SKM-1 (cell line): Measurements from ENCODE around the gene P3H3.

Source experiments
- DNase-seq: peaks from one replicate; lab custom pipeline; 2025; ENCODE audit not compliant: unreplicated experiment; lab: John Stamatoyannopoulos, UW

The P3H3 gene

DNA sequence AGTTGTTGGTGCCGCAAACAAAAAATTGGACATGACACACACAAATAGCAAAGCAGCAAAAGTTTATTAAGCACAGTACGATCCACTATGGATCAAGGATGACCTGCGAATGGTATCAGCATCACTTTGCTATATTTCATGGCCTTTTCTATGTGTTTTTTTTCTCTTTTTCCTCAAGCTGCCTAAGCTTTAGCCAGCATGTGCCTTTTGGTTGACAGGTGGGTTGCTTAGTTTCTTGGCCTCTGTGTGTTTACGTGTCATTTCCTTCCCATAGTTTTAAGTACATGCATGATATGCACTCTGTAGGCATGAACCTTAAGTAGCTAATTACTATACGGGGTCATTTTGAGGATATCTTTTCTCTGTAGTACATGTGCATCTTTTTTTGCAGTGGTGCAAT, 29.1 kb upstream of the P3H3 start:
- DNase-seq = no peak

DNA sequence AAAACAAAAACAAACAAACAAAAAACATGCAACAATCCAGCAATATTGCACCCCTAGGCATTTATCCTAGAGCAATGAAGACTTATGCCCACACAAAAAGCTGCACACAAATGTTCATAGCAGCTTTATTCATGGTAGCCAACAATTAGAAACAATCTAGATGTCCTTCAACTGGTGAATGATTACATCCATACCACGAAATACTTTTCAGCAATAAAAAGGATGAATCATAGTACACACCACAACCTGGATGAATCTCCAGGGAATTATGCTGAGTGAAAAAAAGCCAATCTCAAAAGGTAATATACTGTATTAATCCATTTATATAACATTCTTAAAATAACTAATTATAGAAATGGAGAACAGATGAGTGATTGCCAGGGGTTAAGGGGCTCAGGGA, 21.0 kb upstream of the P3H3 start:
- no peak for DNase-seq

DNA sequence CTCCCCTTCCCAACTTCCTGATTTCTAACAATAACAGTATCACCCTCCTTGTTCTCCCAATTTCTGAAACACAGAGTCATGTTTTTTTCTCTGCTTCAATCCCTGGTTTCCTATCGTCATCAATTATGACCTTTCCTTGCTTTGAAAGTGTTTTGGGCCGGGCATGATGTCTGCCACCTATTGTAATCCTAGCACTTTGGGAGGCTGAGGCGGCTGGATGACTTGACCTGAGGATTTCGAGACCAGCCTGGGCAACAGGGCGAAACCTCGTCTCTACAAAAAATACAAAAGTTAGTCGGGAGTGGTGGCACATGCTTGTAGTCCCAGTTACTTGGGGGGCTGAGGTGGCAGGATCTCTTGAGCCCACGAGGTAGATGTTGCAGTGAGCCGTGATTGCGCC, 19.2 kb upstream of the P3H3 start:
- DNase-seq = no peak

DNA sequence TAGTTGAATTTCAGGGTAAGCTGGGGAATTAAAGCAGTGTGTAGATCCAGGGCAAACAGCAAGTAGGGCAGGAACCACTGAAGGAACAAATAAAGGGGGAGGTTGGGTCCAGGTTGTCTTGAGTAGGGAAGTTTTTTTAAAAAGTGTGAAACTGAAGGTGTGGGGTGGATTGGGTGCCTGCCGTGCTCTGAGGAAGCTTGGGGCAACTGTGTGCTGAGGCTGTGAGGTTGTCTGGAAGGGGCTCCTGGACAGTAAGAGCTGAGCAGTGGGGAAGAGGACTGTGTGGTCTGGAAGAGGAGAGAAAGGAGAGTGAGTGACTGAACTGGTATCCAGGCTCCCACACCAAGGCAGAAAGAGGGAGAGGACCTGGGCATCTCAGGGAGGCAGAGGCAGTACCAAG, 17.4 kb upstream of the P3H3 start:
- DNase-seq = no peak

DNA sequence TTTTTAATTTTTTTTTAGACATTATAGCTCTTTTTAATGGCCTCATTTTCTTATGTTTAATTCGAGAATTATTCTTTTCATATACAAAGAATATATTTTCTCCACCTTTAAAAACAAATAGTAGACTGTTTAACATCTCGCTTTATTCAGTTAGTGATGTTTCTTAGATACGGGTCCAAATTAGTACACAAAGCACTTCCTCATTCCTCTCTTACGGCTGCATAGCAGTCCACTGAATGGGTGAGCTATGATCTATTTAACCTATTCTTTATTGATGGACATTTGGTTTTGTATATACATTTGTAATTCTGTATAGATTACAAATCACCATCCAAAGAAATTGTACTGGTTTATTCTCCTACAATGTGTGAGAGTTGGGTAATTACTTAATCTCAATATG, 14.8 kb upstream of the P3H3 start:
- no peak for DNase-seq

DNA sequence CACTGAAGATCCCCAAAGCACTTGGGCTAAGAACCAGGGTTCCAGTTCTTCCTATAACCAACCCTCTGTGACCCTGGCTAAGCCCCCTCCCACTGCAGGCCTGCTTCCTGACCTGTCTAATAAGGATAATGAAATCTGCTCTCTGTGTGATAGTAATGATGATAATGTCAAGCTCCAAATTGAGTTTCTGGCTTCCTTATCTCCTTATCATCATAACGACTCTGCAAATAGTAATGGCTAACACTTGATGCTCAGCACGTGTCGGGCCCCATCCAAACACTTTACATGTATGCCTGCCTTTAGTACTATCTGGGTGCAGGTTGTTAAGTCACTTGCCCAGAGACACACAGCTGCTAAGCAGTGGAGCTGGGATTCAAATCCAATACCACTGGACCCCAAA, 11.6 kb upstream of the P3H3 start:
- DNase-seq = no peak

DNA sequence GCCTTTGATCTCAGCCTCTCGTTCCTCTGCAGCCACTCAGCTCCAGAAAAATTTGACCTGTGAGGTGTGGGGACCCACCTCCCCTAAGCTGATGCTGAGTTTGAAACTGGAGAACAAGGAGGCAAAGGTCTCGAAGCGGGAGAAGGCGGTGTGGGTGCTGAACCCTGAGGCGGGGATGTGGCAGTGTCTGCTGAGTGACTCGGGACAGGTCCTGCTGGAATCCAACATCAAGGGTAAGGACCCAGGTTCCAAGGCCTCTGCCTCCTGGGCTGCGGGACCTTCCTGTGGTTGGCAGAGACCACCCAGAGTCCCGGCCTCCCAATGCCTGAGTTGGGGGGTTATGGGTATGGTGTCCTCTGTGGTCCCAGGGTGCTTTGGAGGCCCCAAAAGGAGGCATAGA, 11.1 kb upstream of the P3H3 start:
- DNase-seq = no peak

DNA sequence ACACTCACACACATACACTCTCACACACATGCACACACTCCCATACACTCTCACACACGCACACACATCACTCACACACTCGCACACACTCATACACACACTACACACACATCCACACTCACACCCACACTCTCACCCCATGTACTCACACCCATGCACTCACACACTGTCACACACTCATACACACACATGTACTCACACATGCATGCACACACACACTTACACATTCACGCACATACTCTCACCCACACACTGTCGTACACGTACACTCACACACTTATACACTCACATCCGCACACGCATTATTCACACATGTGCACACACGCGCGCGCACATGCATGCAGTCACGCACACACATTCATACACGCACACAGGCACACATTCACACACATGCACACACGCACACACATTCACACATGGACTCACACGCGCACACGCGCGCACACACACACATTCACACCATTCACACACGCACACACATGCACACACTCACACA, 10.5 kb upstream of the P3H3 start:
- no peak for DNase-seq

DNA sequence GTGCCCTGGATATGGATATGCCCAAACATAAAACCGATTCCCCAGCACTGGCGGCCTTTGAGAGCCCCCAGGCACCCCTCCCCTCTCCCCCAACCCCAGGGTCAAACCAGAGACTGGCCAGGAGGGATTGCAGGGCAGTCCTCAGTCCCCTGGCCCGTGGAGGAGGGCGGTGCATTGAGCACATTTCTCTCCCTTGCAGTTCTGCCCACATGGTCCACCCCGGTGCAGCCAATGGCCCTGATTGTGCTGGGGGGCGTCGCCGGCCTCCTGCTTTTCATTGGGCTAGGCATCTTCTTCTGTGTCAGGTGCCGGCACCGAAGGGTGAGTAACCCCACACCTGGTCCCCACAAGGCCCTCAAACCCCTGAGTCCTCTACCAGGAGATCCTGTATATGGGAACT, 10.0 kb upstream of the P3H3 start:
- DNase-seq = no peak

DNA sequence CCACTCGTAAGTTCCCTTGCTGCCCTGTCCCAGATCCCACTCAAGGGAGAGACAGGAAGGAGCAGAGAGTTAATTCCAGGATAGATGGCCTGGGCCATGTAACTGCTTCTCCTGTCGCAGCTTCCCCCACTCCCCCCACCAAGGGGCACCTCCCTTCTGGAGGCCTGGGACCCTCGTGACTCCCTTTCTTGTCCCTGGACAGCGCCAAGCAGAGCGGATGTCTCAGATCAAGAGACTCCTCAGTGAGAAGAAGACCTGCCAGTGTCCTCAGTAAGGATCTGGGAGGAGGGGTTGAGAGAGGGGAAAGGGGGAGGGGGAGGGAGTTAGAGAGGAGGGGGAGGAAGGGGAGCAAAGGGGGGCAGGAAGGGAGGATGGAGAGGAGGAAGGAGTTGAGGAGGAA, 9.6 kb upstream of the P3H3 start:
- DNase-seq = no peak

DNA sequence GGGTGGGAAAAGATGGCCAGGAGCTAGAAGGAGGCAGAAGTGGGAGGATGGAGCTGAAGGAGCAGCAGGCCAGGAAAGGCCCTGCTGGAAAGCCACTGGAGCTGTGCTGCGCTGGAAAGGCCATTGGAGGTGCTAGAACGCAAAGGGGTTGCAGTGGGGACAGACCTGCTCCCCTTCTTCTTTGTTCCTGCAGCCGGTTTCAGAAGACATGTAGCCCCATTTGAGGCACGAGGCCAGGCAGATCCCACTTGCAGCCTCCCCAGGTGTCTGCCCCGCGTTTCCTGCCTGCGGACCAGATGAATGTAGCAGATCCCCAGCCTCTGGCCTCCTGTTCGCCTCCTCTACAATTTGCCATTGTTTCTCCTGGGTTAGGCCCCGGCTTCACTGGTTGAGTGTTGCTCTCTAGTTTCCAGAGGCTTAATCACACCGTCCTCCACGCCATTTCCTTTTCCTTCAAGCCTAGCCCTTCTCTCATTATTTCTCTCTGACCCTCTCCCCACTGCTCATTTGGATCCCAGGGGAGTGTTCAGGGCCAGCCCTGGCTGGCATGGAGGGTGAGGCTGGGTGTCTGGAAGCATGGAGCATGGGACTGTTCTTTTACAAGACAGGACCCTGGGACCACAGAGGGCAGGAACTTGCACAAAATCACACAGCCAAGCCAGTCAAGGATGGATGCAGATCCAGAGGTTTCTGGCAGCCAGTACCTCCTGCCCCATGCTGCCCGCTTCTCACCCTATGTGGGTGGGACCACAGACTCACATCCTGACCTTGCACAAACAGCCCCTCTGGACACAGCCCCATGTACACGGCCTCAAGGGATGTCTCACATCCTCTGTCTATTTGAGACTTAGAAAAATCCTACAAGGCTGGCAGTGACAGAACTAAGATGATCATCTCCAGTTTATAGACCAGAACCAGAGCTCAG, 8.8 kb upstream of the P3H3 start:
- DNase-seq = no peak

DNA sequence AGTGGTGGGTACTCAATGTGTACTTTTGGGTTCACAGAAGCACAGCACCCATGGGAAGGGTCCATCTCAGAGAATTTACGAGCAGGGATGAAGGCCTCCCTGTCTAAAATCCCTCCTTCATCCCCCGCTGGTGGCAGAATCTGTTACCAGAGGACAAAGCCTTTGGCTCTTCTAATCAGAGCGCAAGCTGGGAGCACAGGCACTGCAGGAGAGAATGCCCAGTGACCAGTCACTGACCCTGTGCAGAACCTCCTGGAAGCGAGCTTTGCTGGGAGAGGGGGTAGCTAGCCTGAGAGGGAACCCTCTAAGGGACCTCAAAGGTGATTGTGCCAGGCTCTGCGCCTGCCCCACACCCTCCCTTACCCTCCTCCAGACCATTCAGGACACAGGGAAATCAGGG, 8.0 kb upstream of the P3H3 start:
- DNase-seq = no peak

DNA sequence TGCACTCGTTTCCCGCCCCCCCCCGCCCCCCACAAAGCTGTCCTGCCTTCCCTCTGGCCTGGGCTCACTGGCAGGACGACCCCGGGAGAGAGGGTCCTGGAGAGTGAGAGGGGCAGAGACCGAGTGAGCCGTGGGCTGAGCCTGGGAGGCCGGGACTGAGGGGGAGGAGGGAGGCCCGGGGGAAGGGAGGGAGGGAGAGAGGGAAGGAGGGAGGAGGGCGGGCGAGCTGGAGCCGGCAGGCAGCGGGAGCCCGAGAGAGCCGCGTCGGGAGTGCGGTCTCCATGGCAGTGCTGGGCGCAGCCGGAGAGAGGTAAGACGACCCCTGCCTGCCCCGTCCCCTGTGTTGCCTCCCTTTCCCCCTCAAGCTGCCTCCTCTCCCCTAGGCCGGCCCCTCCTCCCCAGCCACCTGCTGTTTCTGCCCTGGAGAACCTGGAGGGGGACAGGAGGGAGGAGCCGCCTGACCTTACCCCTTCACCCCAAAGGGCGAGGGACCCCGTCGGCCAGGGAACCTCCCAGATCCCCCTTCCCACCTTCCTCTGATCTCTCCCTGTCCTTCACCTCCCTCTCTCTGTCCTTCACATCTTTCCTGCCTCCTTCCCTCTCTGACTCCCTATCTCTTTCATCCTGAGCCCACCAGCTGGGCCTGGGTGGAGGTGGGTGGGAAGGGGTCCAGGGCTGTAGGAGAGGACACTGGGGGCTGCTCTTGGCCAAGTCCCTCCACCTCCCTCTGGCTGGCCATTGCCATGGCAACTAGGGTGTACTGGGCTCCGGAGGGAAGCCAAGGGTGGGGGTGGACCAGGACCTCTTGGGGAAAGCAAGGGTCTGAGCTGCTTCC, 6.4 kb upstream of the P3H3 start, which contains the start of gene GPR162:
TSS of gene GPR162 (plus strand) at position 231 of the 835 bp plus-strand sequence. CDS start 2,078 bp downstream, outside the sequence.
- DNase-seq = no peak

DNA sequence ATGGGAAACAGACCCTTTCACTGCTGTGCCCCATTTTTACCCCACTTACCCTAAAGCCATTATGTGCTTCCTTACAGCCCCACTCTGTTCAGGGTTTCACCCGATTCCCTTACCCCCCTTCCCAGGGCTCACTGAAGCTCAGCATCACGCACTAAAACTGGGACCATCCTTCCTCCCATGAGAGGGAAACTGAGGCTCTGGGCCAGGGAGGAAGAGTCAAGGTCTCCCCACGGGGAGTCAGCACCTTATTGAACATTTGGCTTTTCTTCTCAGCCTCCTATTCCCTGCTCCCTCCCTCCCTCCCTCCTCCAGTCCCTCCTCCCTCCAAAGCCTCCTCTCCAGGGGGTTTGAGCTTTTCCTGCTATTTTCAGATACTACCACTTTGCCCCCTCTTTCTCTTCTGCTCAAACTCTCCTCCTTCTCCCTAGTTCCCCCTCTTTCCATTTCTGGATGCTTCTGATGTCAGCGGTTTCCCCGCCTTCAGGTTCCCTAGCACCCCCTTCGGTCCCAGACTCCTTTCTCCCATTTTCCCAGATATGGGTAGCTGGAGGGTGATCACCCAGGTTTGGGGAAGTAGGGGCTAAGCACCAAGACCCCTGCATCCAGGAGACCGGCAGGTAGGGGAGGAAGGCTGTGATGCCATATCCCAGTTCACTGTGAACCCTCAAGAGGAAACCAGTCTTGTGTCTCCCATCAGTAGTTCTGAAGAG, 5.6 kb upstream of the P3H3 start:
- DNase-seq = no peak

DNA sequence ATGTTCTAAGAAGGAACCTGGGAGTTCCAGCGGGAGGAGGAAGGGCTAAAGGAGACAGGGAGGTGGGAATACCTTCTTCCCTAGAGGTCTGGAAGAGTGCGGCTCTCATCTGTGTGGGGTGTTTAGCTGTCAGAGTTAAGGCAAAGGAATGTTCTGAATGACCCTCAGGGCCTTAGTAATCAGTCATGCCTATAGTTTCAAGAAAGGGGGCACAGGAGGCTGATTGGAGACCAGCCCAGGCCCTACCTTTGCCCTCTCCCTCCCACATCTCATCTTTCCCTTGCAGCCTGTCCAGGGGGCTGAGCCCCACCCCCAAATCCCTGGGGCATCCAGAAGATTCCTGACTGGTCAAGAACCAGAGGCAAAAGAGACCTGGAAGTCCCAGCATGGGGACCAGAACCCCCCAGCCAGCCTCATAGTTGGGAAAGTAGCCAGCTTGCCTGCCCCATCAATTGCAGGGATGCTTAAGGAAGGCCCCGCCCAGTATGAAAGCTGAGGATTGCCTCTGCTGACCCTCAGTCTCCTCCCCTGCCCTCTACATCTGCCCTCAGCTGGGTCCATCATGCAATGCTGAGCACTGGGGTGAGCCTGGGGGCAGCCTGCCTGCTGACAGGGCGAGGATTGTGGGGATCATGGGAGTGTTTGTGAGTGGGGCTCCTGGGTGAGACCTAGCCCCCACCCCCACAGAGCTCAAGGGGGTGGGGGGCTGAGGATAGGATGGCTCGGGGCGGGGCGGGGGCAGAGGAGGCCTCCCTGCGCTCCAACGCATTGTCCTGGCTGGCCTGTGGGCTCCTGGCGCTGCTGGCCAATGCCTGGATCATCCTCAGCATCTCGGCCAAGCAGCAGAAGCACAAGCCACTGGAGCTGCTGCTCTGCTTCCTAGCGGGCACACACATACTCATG, 4.8 kb upstream of the P3H3 start:
- DNase-seq = no peak

DNA sequence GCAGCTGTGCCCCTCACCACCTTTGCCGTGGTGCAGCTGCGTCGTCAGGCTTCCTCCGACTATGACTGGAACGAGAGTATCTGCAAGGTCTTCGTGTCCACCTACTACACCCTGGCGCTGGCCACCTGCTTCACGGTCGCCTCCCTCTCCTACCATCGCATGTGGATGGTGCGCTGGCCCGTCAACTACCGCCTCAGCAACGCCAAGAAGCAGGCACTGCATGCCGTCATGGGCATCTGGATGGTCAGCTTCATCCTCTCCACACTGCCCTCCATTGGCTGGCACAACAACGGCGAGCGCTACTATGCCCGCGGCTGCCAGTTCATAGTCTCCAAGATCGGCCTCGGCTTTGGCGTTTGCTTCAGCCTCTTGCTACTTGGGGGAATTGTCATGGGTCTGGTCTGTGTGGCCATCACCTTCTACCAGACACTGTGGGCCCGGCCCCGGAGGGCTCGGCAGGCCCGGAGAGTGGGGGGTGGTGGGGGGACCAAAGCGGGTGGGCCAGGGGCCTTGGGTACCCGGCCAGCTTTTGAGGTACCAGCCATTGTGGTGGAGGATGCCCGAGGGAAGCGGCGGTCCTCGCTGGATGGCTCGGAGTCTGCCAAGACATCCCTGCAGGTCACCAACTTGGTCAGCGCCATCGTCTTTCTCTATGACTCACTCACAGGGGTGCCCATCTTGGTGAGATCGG, 4.0 kb upstream of the P3H3 start:
- no peak for DNase-seq

DNA sequence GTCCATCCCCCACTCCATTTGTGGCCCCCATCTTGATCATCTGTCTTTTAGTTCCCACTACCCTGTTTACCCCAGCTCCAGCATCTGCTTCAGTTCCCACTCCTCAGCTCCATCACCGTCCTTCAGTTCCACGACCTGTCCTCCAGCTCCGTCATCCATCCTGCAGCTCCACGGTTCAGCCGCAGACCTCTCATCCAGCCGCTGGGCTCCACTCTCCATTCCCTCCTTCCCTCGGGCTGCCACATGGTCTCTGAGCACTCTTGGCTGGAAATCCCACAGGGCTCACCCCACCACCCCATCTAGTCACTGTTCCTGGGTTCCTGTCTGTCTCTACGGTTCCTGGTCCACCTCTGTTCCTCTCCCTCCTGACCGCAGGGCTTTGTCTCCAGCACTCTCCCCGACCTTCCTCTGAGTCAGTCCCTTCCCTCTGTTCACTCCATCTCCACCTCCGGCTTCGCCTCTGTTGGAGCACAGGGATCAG, 3.3 kb upstream of the P3H3 start:
- DNase-seq = no peak

DNA sequence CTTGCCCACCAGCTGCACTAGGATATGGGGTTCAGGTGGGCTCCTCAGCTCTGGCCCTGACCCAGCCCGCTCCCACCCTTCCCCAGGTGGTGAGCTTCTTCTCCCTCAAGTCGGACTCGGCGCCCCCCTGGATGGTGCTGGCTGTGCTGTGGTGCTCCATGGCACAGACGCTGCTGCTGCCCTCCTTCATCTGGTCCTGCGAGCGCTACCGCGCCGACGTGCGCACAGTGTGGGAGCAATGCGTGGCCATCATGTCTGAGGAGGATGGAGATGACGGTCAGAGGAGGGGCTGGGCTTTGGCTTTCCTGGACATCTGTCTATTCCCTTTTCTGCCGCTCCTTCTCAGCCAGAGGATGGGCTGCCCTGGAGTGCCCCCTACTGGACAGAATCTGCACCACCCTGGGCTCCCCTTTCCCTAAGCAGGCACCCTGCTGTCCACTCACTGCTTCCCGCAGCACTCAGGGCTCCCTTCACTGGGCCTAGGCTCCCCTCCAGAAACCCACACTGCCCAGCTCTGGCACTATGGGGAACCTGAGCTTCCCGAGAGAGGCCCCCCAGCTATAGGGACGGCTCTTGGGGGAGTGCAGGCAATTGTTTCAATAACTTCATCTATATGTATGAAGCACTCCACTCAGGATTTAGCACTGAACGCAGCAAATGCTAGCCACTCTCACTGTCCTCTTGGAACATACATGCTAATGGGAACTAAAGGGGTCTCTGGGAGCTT, 2.6 kb upstream of the P3H3 start:
- DNase-seq = peak; percentile 21
